Activated T-cell treated with anti-CD3 and anti-CD28 coated beads, Interleukin-2, amount 50 U/mL, for 4 hours (primary cell): Measurements from ENCODE around the gene PDE2A. TPM values are rescaled to one million over a fixed set of nuclear protein-coding genes. Genes with fewer than 3 reads are reported as not detected.

Experiments
- ATAC-seq, 2 donors: fragments of 200-7000 bp; cut with Tn5 transposase; one replicate each; pipeline ENCODE4 v1.10.0; 2021
- DNase-seq: peaks from one replicate; pipeline ENCODE4 v3.0.0-alpha.2; 2020
- H3K27me3 Mint-ChIP-seq: one replicate; pipeline ENCODE4 v1.8.0; 2021; ENCODE audit warnings: low read depth, mixed read lengths
- H3K36me3 Mint-ChIP-seq: one replicate; pipeline ENCODE4 v1.8.0; 2022; ENCODE audit warnings: mixed read lengths; ENCODE audit not compliant: insufficient read depth
- H3K4me1 Mint-ChIP-seq: one replicate; pipeline ENCODE4 v1.8.0; 2021; ENCODE audit warnings: low read depth, mixed read lengths
- H3K4me3 Mint-ChIP-seq: one replicate; pipeline ENCODE4 v1.8.0; 2021; ENCODE audit warnings: mild to moderate bottlenecking, moderate library complexity, mixed read lengths
- H3K9me3 Mint-ChIP-seq: one replicate; pipeline ENCODE4 v1.8.0; 2021; ENCODE audit warnings: mixed read lengths
- total RNA-seq, 3 donors: library from RNA; stranded (reverse); gene quantifications; one replicate each; pipeline ENCODE4 v1.2.1, GENCODE V29; 2021

PDE2A gene
- total RNA-seq, 3 donors from 2014 or later = 0.53 to 0.71 (median 0.60) TPM

GRCh38 chr11:72586321-72587090 is 87.7 kb downstream of the PDE2A start:
- H3K9me3 Mint-ChIP-seq = no peaks in the 10 kb centered on the region
- H3K36me3 Mint-ChIP-seq = peaks cover 4% of the 10 kb centered on the region
- peaks cover 41% of the 10 kb centered on the region for H3K27me3 Mint-ChIP-seq
- no peak for DNase-seq
- H3K4me3 Mint-ChIP-seq = no peak overlapping the region
- ATAC-seq = no peak
- H3K4me1 Mint-ChIP-seq = peaks cover 33% of the 10 kb centered on the region

- ATAC-seq = peak; percentile 75 to 76
- peaks cover 30% of the 10 kb centered on the region for H3K4me1 Mint-ChIP-seq
These were observed 88.4 kb downstream of the PDE2A start for GRCh38 chr11:72585762-72586311.

GRCh38 chr11:72584939-72585597 is 89.2 kb downstream of the PDE2A start:
- H3K36me3 Mint-ChIP-seq = peaks cover 4% of the 10 kb centered on the region
- ATAC-seq = peak; percentile 6 to 7
- peaks cover 28% of the 10 kb centered on the region for H3K4me1 Mint-ChIP-seq
- H3K4me3 Mint-ChIP-seq = peak overlapping the region; percentile 83
- H3K27me3 Mint-ChIP-seq = peaks cover 32% of the 10 kb centered on the region
- H3K9me3 Mint-ChIP-seq = no peaks in the 10 kb centered on the region
- no peak for DNase-seq

More at GRCh38 chr11:72585762-72586311, 88.4 kb downstream of the PDE2A start:
- Mint-ChIP-seq H3K4me3 (peak overlapping the region; percentile 83), H3K36me3 (peaks cover 4% of the 10 kb centered on the region), H3K27me3 (peaks cover 35% of the 10 kb centered on the region), H3K9me3 (no peaks in the 10 kb centered on the region)
- peak; percentile 80 for DNase-seq

GRCh38 chr11:72584293-72584938 is 89.8 kb downstream of the PDE2A start:
- Mint-ChIP-seq H3K27me3 (peaks cover 27% of the 10 kb centered on the region), H3K4me3 (peak overlapping the region; percentile 83), H3K36me3 (peaks cover 4% of the 10 kb centered on the region), H3K4me1 (peaks cover 24% of the 10 kb centered on the region), H3K9me3 (no peaks in the 10 kb centered on the region)
- peak; percentile 68 for DNase-seq
- peak; percentile 57 to 62 for ATAC-seq

- Mint-ChIP-seq H3K27me3 (peaks cover 21% of the 10 kb centered on the region), H3K4me3 (peak overlapping the region; percentile 60), H3K4me1 (peaks cover 19% of the 10 kb centered on the region), H3K36me3 (peaks cover 4% of the 10 kb centered on the region), H3K9me3 (no peaks in the 10 kb centered on the region)
- no peak for DNase-seq
- ATAC-seq = no peak
These were observed 90.5 kb downstream of the PDE2A start for GRCh38 chr11:72583616-72584292.

- H3K4me1 Mint-ChIP-seq = peaks cover 19% of the 10 kb centered on the region
- ATAC-seq (no peak), DNase-seq (no peak)
- H3K4me3 Mint-ChIP-seq = peak overlapping the region; percentile 60
- H3K27me3 Mint-ChIP-seq = peaks cover 16% of the 10 kb centered on the region
- no peaks in the 10 kb centered on the region for H3K9me3 Mint-ChIP-seq
- H3K36me3 Mint-ChIP-seq = peaks cover 4% of the 10 kb centered on the region
These were observed 91.1 kb downstream of the PDE2A start for GRCh38 chr11:72583177-72583553.

- ATAC-seq (no peak), DNase-seq (no peak)
- H3K9me3 Mint-ChIP-seq = no peaks in the 10 kb centered on the region
- peaks cover 19% of the 10 kb centered on the region for H3K4me1 Mint-ChIP-seq
- H3K4me3 Mint-ChIP-seq = no peak overlapping the region
- no peaks in the 10 kb centered on the region for H3K36me3 Mint-ChIP-seq
- H3K27me3 Mint-ChIP-seq = peaks cover 9% of the 10 kb centered on the region
These were observed 91.7 kb downstream of the PDE2A start for GRCh38 chr11:72582206-72583176.

- Mint-ChIP-seq H3K27me3 (peaks cover 3% of the 10 kb centered on the region), H3K36me3 (no peaks in the 10 kb centered on the region), H3K9me3 (no peaks in the 10 kb centered on the region), H3K4me1 (peaks cover 19% of the 10 kb centered on the region), H3K4me3 (no peak overlapping the region)
- ATAC-seq (no peak), DNase-seq (no peak)
These were observed 93.2 kb downstream of the PDE2A start for GRCh38 chr11:72581067-72581466.

GRCh38 chr11:72580642-72580950 is 93.6 kb downstream of the PDE2A start:
- Mint-ChIP-seq H3K9me3 (no peaks in the 10 kb centered on the region), H3K4me3 (no peak overlapping the region), H3K4me1 (peaks cover 15% of the 10 kb centered on the region), H3K27me3 (peaks cover under 1% of the 10 kb centered on the region), H3K36me3 (no peaks in the 10 kb centered on the region)
- ATAC-seq = no peak
- DNase-seq = no peak

GRCh38 chr11:72579816-72580641 is 94.2 kb downstream of the PDE2A start:
- Mint-ChIP-seq H3K9me3 (no peaks in the 10 kb centered on the region), H3K4me1 (peaks cover 10% of the 10 kb centered on the region), H3K4me3 (no peak overlapping the region), H3K36me3 (no peaks in the 10 kb centered on the region), H3K27me3 (no peaks in the 10 kb centered on the region)
- no peak for DNase-seq
- no peak for ATAC-seq

- DNase-seq = no peak
- H3K4me3 Mint-ChIP-seq = no peak overlapping the region
- H3K9me3 Mint-ChIP-seq = no peaks in the 10 kb centered on the region
- no peaks in the 10 kb centered on the region for H3K27me3 Mint-ChIP-seq
- peaks cover 3% of the 10 kb centered on the region for H3K4me1 Mint-ChIP-seq
- no peak for ATAC-seq
- H3K36me3 Mint-ChIP-seq = no peaks in the 10 kb centered on the region
These were observed 95.0 kb downstream of the PDE2A start for GRCh38 chr11:72578991-72579815.

GRCh38 chr11:72578566-72578965 is 95.7 kb downstream of the PDE2A start:
- Mint-ChIP-seq H3K9me3 (no peaks in the 10 kb centered on the region), H3K27me3 (peaks cover 1% of the 10 kb centered on the region), H3K36me3 (no peaks in the 10 kb centered on the region), H3K4me1 (peaks cover 2% of the 10 kb centered on the region), H3K4me3 (no peak overlapping the region)
- DNase-seq (no peak), ATAC-seq (no peak)
